Vagina (tissue), 2 donors: Measurements from ENCODE around the gene SELENON.

Source experiments
- CTCF ChIP-seq, 3 experiments: fragments of 450-650 bp in 2 of 3; fragments of 200-600 bp in 1 of 3; sonication (generic) in 1 of 3; IDR thresholded peaks; one replicate each; pipeline ENCODE4 v1.5.1; 2017 to 2019; ENCODE audit warnings: antibody characterized with exemption in 3 of 3, mild to moderate bottlenecking in 2 of 3, moderate library complexity in 2 of 3
- POLR2A ChIP-seq, 2 donors: fragments of 450-650 bp; IDR thresholded peaks; one replicate each; pipeline ENCODE4 v1.6.1; 2017; ENCODE audit warnings: antibody characterized with exemption in 2 of 2, mild to moderate bottlenecking in 2 of 2, moderate library complexity in 2 of 2

GRCh38 chr1:25790472-25790871, 9.5 kb upstream of the SELENON start:
- TF ChIP-seq POLR2A (IDR thresholded peaks at IDR 0.05): no peak
- no peak for TF ChIP-seq CTCF (IDR thresholded peaks at IDR 0.05)
